HG03103 (cell line): ENCODE results near the gene SEC14L6.
"Not testable (repeated sequence)": the region's sequence is repeated elsewhere in the genome, so short reads cannot be mapped to it uniquely, and the experiment has no call there.

Experiments used
- ATAC-seq: cut with Tn5 transposase; IDR thresholded peaks from one replicate; pipeline ENCODE4 v1.9.1; 2021; ENCODE audit warnings: low read depth; ENCODE audit not compliant: unreplicated experiment

The SEC14L6 gene

GRCh38 chr22:30546616-30547015 lies at the start of gene SEC14L6:
TSS of gene SEC14L6 (minus strand) at chr22:30546741. CDS start at chr22:30546682, 59 bp downstream.
- no peak for ATAC-seq

- ATAC-seq = no peak
Observed at GRCh38 chr22:30596199-30596598, 49.7 kb upstream of the SEC14L6 start.

DNA sequence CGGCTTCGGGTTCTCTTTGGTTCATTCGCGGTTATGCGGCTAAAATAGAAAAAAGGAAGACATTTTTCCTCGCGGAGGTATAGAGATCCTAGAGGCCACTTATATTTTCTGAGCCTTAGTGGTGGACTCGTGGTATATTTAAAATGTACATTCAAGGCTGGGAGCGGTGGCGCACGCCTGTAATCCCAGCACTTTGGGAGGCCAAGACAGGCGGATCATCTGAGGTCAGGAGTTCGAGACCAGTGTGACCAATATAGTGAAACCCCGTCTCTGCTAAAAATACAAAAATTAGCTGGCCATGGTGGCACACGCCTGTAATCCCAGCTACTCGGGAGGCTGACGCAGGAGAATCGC lies 45.8 kb upstream of the SEC14L6 start:
- not testable (repeated sequence) for ATAC-seq

DNA sequence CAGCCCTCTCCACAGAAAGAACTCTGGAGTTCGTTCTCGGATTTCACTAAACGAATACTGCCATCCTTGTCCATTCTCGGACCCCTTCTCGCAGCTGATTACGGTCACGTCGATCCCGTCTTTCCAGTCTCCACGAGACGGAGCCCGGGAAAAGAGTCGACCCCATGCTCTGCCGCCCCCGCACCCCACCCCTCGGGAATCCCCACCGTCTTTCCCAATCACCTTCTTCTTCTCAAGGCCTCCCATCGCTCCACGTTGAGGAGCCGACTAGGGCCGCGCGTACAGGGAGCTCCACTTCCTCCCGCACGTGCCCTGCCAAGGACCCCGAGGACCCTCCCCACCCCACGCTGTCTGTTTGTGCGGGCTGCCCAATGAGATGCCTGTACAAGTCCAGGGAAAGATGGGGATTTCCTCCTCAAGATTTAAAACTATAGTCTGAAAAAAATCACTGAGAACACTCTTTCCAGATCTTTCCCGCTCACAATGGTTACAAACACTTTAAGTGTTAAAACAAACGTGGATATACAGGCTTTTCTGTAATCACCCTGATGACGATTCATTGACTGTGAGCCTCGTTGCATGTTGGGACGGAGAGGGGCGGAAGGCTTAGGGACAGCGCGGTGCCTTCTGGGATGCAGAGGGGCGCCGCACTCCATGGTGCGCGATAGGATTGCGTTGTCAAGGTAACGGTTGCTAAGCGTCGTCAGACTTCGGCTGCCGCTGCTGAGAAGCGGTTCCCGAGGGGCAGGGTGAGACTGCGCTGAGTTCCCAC lies 45.2 kb upstream of the SEC14L6 start, which contains the start of gene PES1:
Gene PES1 (minus strand): TSS at position 323 of the 772 bp plus-strand sequence. CDS start 77 bp downstream, at position 246.
- peak; percentile 90 for ATAC-seq

DNA sequence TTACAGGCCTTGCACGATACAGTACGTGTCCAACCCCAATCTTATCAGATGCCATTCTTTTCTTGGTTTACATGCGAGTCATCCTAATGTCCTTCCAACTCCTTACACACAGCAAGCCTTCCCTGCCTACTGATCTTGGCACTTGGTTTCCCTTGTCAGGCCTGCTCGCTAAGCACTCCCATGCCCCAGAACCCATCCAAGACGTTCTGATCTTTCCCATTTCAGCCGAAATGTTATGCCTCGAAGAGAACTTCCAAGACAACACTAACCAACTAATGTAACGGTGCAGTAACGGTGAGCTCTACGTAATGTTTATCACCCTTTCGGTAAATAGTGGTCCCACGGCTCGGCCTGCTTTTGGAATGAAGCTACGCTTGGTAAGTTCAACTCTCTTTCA lies 44.6 kb upstream of the SEC14L6 start:
- ATAC-seq = no peak

GRCh38 chr22:30586414-30586813 lies 39.9 kb upstream of the SEC14L6 start:
- ATAC-seq = no peak

GRCh38 chr22:30584441-30584840 lies 37.9 kb upstream of the SEC14L6 start:
- no peak for ATAC-seq

DNA sequence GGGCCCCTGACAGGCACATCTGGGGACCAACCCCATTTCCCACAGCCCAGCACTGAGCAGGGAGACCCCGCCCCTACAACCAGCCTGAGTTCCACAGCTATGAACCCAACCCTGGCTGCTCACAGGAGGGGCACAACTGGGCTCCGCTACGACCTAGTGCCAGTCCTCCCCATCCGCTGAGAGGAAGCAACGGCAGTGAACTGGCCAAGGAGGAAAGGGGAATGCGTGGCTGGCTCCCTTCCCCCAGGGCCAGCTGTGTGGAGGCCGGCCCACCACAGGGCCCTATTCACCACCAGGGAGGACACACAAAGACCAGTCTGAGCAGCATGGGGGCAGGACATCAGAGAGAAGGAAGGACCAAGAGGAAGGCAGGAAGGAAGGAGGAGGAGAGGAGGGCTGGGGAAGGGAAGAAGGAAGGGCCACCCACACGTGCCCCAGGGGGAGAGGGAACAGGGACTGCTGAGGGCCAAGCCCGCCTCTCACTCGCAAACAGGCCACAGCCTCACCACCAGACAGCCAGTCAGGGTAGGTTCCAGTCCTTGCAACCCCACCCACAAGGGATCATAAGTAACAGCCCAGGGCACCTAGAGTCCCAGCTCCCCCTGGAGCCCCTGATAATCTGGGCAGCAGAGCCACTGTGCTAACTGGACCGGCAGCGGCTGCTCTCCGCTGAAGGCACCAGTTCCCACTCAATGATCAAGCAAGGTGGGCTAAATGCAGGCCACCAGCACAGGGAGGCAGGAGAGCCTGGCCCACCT lies 36.4 kb upstream of the SEC14L6 start:
- no peak for ATAC-seq

DNA sequence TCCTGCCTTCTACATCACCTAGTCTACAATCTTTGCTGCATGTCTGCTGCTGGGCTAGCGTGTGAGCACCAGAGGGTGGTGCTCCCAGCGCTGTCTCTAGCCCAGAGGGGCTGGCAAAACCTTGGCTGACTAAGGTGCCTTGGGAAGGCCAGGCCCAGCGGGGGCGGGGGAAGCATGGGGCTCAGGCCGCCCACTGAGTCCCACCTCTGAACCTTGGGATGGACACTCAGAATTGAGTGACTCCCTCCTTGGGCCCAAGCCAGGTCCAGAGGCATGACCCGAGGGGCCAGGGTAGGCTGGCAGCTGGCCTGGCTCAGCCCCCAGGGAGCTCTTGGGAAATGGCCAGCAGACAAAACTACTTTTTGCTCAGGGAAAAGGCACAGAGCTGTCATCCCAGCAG lies 35.5 kb upstream of the SEC14L6 start:
- ATAC-seq = no peak

DNA sequence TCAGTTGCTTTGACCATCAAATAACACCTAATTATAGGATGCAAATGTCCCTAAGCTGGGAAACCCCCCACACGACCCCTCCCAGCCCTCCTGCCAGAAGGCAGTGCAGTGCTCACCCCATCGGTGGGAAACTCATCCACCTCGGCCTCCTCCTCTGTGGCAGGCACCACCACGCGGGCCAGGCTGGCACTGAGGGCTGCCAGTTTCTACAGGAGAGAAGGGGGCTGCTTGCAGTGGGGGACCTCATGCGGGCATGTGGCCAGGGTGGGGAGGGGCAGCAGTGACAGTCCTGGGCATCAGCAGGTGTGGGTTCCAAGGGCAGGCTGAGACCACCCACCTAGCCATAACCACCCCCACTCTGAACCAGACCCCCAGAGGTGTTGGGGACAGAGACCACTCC lies 34.4 kb upstream of the SEC14L6 start:
- no peak for ATAC-seq

GRCh38 chr22:30578481-30578880 lies 31.9 kb upstream of the SEC14L6 start:
- ATAC-seq = no peak

DNA sequence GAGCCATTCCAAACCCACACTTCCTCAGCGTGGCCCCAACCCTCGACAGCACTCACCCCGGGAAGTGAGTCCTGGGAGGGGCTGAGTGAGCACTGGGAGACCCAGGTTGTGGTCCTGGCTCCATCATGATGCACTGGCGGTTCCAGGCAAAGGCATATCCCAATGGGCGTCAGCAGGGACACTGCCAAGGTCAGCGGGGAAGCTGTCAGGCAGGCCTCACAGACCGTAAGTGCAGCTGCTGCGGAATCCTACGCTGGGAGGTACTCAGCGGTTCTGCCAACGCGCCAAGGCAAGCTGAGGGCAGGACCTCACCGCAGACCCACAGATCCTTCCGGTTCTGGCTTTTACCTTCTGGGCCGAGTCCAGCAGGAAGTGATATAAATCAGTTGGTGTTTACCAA lies 29.3 kb upstream of the SEC14L6 start:
- no peak for ATAC-seq

- no peak for ATAC-seq
Observed at GRCh38 chr22:30574997-30575671, 28.6 kb upstream of the SEC14L6 start.

DNA sequence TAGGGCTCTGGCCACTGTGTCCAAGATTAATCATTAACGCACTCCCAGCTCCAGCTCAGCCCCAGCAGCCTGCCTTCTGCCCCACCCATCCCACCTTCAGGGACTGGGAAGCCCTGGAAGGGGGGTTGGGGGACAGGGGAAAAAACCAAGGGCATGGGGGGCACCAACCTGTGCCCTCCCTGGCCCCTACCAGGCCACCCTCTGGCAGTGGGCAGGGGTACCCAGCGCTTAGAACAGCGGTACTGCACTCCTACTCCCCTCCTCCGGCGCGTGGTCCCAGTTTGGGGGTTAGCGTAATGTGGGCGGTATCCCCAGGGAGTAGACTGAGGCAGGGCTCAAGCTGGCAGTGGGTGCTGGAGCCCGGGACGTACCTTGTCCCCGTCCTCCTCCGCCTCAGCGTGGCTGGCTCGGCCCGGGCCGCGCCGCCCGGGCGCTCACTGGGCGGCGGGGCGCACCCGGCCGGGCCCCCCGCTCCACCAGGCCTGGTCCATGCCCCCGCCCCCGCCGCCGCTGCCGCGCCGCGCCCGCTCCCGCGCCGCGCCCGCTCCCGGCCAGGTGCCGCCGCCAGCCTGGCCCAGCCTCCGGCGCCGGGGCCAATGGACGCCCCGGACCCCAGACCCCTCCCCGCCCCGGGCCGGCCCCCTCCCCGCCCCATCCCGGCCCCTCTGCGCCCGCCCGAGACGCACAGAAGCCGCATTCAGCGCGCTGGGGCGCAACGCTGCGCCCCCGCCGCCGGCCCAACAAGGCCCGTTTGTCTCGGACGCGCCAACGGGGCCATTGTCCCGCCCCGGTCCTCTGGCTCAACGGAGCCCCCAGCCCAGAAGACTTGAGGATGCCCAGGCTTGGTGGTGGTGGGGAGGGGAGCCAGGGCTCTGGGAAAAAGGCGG lies 27.8 kb upstream of the SEC14L6 start, which contains the start of gene GAL3ST1:
Gene GAL3ST1 (minus strand): TSS at position 571 of the 887 bp plus-strand sequence. CDS start 17,273 bp downstream, outside the sequence.
- ATAC-seq = no peak

DNA sequence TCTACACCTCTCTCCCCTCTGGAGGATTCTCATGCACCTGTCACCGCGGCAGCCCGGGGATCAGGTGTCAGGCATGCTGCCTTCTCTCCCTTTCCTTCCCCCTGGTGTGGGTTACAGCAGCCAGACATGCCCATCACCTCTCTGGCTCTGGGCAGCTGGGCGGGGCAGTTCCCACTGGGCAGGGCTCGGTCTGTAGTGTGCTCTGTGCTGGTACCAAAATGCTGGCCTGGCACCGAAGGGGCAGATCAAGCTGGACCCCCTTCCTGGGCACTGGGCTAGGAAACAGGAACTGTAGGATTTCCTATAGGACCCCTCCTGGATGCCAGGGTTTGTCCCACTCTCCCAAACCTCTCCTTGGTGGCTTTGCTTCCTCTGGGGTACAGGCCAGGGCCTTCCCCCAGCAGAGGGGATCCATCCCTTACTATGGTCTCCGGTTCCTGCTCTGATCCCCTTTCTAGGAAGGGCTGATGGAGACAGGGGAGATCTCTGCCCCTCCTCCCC lies 27.1 kb upstream of the SEC14L6 start:
- ATAC-seq = no peak

DNA sequence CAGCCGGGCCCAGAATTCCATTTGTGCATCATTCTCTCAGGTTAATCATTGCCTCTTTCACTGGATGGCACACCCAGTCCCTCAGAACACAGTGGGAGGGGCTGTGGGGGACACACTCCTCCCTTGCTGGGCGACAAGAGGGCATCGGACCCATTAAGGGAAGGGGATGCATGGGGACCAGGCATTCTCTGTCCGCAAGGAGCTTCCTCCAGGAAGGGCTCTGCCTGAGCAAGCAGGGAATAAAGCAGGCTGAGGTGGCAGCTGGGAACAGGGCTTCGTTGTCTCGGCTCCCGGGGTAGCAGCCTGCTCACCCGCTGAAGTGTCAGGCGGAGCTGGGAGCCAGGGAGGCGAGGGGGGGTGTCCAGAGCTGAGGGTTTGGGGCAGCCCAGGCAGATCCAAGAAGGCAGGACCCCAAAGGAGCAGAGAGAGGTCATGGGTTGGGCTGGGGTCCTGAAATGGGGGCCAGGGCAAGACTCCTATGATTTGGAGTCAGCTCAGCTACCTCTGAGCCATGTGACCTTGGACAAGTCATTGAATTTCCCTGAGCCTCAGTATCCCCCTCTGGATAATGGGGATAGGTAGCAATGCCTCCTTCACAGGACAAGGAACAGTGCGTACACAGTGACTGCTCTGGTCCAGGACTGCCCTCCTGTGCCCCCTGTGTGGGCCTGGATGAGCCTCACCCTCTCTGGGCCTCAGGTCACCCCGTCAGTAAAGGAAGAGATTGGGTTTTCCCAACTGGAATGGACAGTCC lies 26.5 kb upstream of the SEC14L6 start:
- ATAC-seq = no peak

DNA sequence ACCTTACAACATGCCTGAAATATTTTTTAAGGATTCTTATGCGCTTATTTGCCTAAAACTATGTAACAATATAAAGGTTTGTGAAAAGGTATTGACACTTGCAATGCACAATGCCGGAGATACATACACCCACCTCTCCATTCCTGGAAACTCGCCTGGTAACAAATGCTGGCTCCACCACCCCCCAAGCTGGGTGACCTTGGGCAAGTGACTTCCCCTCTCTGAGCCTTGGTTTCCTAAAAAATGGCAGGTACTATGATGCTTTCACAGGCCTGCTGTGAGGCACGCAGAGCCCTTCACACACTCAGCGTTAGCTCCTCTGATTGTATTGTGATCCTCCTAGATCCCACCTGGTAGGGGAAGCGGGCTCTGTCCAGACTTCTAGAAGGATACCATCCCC lies 25.7 kb upstream of the SEC14L6 start:
- no peak for ATAC-seq

DNA sequence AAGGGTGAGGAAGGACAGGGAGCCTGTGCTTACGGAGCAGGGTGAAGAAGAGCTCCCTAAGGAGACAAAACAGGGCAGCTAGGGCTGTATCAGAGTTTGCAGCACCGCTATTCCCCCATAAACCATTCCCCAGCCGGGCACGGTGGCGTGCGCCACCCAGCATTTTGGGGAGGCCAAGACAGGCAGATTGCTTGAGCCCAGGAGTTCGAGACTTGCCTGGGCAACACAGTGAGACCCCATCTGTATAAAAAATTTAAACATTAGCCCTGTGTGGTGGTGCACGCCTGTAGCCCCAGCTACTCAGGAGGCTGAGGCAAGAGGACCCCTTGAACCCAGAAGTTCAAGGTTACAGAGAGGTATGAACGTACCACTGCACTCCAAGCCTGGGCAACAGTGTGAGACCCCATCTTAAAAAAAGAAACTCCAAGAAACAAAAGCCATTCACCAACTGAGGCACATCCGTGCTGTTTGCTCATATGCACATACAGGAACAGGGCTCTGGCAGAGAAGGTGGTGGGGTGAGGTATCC lies 23.2 kb upstream of the SEC14L6 start:
- no peak for ATAC-seq
